NT2/D1 (cell line): ENCODE results near the gene PAWR.
"Not testable (repeated sequence)": the region's sequence is repeated elsewhere in the genome, so short reads cannot be mapped to it uniquely, and the experiment has no call there.

Source experiments
- DNase-seq: peaks from one replicate; pipeline ENCODE4 v3.0.0-alpha.2; 2011; ENCODE audit warnings: low read depth, low spot score
- H3K27me3 ChIP-seq: 2 replicates; pipeline ENCODE4 v1.6.0; 2011; ENCODE audit warnings: mild to moderate bottlenecking; ENCODE audit not compliant: insufficient read length, insufficient read depth
- H3K36me3 ChIP-seq: 2 replicates; pipeline ENCODE4 v1.6.1; 2011; ENCODE audit warnings: mild to moderate bottlenecking, low read length, mixed read lengths; ENCODE audit not compliant: insufficient read depth, insufficient read length
- H3K4me1 ChIP-seq: 2 replicates; pipeline ENCODE4 v1.5.1; 2011; ENCODE audit not compliant: insufficient read depth, insufficient read length
- H3K4me3 ChIP-seq: 2 replicates; pipeline ENCODE4 v1.5.1; 2011; ENCODE audit warnings: low read depth; ENCODE audit not compliant: insufficient read length
- H3K9ac ChIP-seq: 2 replicates; pipeline ENCODE4 v1.6.0; 2011; ENCODE audit warnings: low read depth; ENCODE audit not compliant: insufficient read length
- H3K9me3 ChIP-seq: 2 replicates; pipeline ENCODE4 v1.5.1; 2011; ENCODE audit warnings: mild to moderate bottlenecking, low read length; ENCODE audit not compliant: insufficient read depth
- SUZ12 ChIP-seq: IDR thresholded peaks from 2 replicates; pipeline ENCODE4 v1.6.1; 2011; ENCODE audit not compliant: insufficient read length, insufficient read depth; ENCODE audit errors: extremely low read depth
- YY1 ChIP-seq: IDR thresholded peaks from 2 replicates; pipeline ENCODE4 v1.6.1; 2011; ENCODE audit not compliant: insufficient read length, insufficient read depth
- ZNF274 ChIP-seq: IDR thresholded peaks from 2 replicates; pipeline ENCODE4 v1.6.1; 2011; ENCODE audit warnings: mild to moderate bottlenecking, low read depth, low read length

Gene PAWR

GRCh38 chr12:79590751-79591150 is 100.0 kb downstream of the PAWR start:
- no peak for TF ChIP-seq YY1
- no peak for TF ChIP-seq ZNF274
- no peak for TF ChIP-seq SUZ12
- Histone ChIP-seq H3K27me3 (no peaks in the 10 kb centered on the region), H3K4me1 (no peaks in the 10 kb centered on the region), H3K4me3 (no peak overlapping the region), H3K9ac (no peak overlapping the region), H3K36me3 (peaks cover 50% of the 10 kb centered on the region), H3K9me3 (no peaks in the 10 kb centered on the region)
- no peak for DNase-seq

GRCh38 chr12:79587368-79587767 is 103.4 kb downstream of the PAWR start:
- Histone ChIP-seq H3K36me3 (peaks cover 31% of the 10 kb centered on the region), H3K4me3 (no peak overlapping the region), H3K9me3 (no peaks in the 10 kb centered on the region), H3K9ac (no peak overlapping the region), H3K4me1 (no peaks in the 10 kb centered on the region), H3K27me3 (no peaks in the 10 kb centered on the region)
- DNase-seq, result no peak
- no peak for TF ChIP-seq ZNF274
- no peak for TF ChIP-seq SUZ12
- no peak for TF ChIP-seq YY1

GRCh38 chr12:79585147-79585546 is 105.6 kb downstream of the PAWR start:
- Histone ChIP-seq H3K36me3 (peaks cover 14% of the 10 kb centered on the region), H3K4me1 (no peaks in the 10 kb centered on the region), H3K9me3 (no peaks in the 10 kb centered on the region), H3K9ac (no peak overlapping the region), H3K27me3 (no peaks in the 10 kb centered on the region), H3K4me3 (no peak overlapping the region)
- no peak for DNase-seq
- TF ChIP-seq ZNF274 (no peak), YY1 (no peak), SUZ12 (no peak)

- Histone ChIP-seq H3K4me1 (no peaks in the 10 kb centered on the region), H3K9ac (no peak overlapping the region), H3K36me3 (peaks cover 26% of the 10 kb centered on the region), H3K27me3 (no peaks in the 10 kb centered on the region), H3K9me3 (peaks cover 35% of the 10 kb centered on the region; the same call in 1 of the 2 replicates), H3K4me3 (no peak overlapping the region)
- TF ChIP-seq YY1 (no peak), SUZ12 (no peak), ZNF274 (no peak)
- DNase-seq, result no peak
Measured at GRCh38 chr12:79573820-79574219, 116.9 kb downstream of the PAWR start.

- H3K9me3 ChIP-seq, result peaks cover 61% of the 10 kb centered on the region
- DNase-seq, result no peak
- peaks cover 44% of the 10 kb centered on the region for H3K36me3 ChIP-seq
- TF ChIP-seq SUZ12, result no peak
- no peak for TF ChIP-seq ZNF274
- TF ChIP-seq YY1, result no peak
- no peaks in the 10 kb centered on the region for H3K27me3 ChIP-seq
- H3K9ac ChIP-seq, result no peak overlapping the region
- no peak overlapping the region for H3K4me3 ChIP-seq
- no peaks in the 10 kb centered on the region for H3K4me1 ChIP-seq
Measured at GRCh38 chr12:79569679-79570078, 121.1 kb downstream of the PAWR start.

- no peak for DNase-seq
- TF ChIP-seq SUZ12 (no peak), ZNF274 (no peak), YY1 (no peak)
- peaks cover 66% of the 10 kb centered on the region for H3K9me3 ChIP-seq
- H3K36me3 ChIP-seq, result peaks cover 54% of the 10 kb centered on the region
- no peak overlapping the region for H3K9ac ChIP-seq
- no peak overlapping the region for H3K4me3 ChIP-seq
- no peaks in the 10 kb centered on the region for H3K27me3 ChIP-seq
- no peaks in the 10 kb centered on the region for H3K4me1 ChIP-seq
Measured at GRCh38 chr12:79567175-79567563, 123.6 kb downstream of the PAWR start.

GRCh38 chr12:79566452-79567174 is 124.2 kb downstream of the PAWR start:
- H3K36me3 ChIP-seq, result peaks cover 57% of the 10 kb centered on the region

GRCh38 chr12:79564727-79565350 is 125.9 kb downstream of the PAWR start:
- H3K9ac ChIP-seq, DNase-seq, H3K4me3 ChIP-seq, H3K27me3 ChIP-seq, H3K4me1 ChIP-seq: not testable (repeated sequence)
- Histone ChIP-seq H3K9me3 (peaks cover 83% of the 10 kb centered on the region), H3K36me3 (peaks cover 57% of the 10 kb centered on the region)

More at GRCh38 chr12:79566452-79567174, 124.2 kb downstream of the PAWR start:
- Histone ChIP-seq H3K9me3 (peaks cover 66% of the 10 kb centered on the region), H3K9ac (no peak overlapping the region), H3K4me3 (no peak overlapping the region), H3K4me1 (no peaks in the 10 kb centered on the region), H3K27me3 (no peaks in the 10 kb centered on the region)
- TF ChIP-seq SUZ12 (no peak), YY1 (no peak), ZNF274 (no peak)
- DNase-seq, result no peak
